ENCODE results near the gene ATAD2B.
"Not testable (repeated sequence)": the region's sequence is repeated elsewhere in the genome, so short reads cannot be mapped to it uniquely, and the experiment has no call there.

The ATAD2B gene

DNA sequence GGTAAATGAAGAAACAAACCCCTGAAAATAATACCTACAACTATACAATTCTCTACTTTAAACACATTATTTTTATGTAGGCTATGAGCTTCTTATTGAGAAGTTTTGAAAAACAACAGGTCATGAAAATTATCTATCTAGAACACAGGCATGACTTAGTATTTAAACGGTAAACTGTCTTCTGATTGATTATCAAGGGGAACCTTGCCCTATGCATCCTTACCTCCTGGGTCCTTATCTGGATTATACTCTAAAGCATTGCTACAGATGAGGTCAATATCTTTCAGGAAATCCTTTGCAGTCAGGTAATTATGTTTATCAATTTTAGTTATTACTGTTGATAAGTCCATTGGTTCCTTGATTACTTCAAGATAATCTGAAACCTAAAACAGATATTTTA lies 144.3 kb downstream of the ATAD2B start:
- no peak for DNase-seq

DNA sequence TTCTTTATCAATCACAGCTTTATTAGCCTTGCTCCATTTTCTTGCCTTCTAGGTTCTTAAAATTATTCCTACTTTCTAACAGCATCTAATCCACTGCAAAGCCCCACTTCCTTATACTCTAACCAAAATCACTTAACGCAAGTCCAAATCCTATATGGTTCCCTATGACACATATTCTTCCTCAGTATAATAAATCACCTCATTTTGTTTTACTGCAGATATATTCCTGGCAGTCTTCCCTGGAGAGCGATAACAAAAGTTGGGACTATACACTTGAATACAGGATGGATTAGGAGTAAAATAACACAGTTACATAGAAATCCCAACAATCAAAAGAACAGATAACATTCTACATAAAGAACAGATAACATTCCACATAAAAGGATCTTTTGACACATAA lies 144.8 kb downstream of the ATAD2B start:
- no peak for DNase-seq

DNA sequence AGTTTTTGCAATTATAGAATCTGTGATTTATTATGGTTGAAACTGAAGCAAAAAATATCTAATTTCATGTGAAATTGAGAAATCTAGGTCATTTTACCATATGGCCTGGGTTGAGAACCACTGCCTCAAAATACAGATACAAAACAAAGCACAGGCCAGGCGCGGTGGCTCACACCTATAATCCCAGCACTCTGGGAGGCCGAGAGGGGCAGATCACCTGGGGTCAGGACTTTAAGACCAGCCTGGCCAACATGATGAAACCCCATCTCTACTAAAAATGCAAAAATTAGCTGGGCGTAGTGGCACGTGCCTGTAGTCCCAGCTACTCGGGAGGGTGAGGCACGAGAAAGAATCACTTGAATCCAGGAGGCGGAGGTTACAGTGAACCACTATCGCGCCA lies 146.5 kb downstream of the ATAD2B start:
- not testable (repeated sequence) for DNase-seq

DNA sequence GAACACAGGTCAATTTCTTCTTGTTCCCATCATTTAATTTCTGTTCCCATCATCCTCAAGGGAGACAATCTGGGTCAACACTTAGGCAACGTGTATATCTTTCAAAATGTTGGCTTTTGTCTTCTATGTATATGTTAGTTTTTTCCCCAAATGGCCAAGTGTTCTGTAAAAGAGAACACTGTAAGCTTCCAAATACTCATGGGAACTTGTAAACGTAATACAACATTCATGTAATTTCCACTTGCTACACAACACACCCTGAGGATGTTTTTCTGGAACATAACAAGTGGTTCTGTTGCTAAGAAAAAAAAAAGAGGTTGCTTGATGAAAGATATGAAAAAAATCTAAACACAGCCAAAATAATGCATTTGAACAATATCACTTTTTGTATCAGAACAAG lies 149.1 kb downstream of the ATAD2B start:
- no peak for DNase-seq

DNA sequence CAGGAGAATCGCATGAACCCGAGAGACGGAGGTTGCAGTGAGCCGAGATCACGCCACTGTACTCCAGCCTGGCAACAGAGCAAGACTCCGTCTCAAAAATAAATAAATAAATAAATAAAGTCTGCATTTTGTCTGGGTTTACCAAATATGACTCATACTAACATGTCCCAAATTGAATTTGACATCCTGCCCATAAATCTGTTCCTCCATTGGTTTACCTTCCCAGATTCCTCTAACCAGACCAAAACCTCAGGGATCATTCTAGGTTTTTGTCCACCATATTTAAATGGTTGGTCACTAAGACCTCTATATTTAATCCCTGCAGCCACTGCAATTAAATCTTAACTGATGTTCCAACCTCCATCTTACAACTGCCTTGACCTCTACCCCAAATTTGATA lies 150.9 kb downstream of the ATAD2B start:
- DNase-seq = no peak

DNA sequence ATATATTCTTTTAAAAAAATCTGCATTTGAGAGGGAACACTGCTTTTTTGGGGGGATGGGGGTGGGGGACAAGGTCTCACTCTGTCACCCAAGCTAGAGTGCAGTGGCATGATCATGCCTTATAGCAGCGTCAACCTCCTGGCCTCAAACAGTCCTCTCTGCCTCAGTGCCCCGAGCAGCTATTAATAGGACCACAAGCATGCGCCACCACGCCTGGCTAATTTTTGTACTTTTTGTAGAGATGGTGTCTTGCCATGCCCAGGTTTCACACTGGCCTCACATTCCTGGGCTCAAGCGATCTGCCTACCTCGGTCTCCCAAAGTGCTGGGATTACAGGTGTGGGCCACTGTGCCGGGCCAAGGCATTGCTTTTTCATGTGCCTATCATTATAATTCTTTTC lies 154.2 kb downstream of the ATAD2B start:
- no peak for DNase-seq

DNA sequence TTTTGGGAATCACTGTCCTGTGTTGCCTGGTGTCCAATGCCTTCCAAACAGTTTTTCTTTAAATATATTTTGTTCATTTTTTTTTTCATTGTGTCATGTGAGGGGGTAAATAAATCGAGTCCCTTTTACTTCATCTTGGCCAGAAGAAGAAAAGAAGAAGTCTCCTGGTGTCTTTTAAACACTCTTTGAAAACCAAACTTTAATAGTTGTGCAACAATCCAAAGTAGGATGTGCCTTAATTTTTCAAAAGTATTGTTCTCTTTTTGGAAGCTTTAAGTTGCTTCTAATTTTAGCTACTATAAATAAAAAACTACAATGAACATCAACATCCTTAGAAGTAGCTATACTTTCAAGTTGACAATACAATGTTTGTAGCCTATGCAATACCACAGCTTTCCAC lies 154.9 kb downstream of the ATAD2B start:
- no peak for DNase-seq

DNA sequence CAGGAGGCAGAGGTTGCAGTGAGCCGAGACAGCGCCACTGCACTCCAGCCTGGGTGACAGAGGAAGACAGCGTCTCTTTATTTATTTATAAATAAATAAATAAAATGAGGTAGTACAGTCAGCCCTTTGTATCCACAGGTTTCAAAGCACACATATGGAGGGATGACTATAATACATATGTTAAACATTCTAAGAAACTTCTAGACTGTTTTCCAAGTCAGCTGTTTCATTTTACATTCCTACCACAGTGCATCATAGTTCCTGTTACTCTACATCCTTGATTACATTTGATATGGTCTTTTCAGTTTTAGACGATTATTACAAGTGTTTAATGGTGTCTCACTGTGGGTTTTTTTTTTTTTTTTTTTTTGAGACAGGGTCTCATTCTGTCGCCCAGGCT lies 157.6 kb downstream of the ATAD2B start:
- DNase-seq = no peak

DNA sequence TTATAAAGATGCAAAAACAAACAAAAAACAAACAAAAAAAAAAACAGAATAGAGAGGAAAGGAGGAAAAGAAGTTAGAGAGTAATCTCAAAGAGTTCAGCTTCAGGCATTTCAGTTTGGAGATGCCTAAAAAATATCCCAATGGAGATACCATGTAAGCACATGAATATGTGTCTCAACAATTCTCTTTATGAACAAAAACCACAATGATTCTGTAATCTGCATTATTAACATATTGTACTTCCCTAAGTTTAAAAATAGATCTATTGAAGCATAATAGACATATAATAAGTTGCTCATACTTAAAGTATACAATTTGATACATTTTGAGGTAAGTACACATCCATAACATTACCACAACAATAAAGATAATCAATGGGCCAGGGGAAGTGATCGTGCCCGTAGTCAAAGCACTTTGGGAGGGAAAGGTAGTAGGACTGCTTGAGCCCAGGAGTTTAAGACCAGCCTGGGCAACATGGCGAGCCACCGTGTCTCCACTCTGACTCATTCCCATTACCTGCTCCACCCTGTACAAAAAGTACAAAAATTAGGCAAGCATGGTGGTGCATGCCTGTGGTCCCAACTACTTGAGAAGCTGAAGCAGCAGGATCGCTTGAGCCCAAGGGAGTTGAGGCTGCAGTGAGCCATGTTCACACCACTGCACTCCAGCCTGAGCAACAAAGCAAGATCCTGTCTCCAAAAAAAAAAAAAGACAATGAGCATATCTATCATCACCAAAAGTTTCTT lies 158.9 kb downstream of the ATAD2B start:
- DNase-seq = no peak

DNA sequence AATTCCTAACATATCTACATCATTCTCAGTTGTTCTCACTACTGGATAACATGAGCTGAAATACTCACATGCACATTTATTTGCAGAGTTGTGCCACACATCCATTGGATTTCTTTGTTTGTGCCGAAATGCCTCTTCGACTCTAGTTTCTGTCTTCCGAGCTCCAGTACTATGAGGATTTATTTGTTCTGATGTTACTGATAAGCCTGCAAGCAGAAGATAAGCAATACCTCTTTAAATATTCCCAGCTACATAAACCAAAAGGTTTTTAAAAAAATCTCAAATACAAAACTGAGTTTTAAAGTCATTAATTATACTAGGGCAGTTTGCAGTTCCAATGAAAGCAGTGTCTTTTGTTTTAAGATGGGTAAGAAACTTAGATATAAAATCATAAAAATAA lies 164.8 kb downstream of the ATAD2B start:
- no peak for DNase-seq

DNA sequence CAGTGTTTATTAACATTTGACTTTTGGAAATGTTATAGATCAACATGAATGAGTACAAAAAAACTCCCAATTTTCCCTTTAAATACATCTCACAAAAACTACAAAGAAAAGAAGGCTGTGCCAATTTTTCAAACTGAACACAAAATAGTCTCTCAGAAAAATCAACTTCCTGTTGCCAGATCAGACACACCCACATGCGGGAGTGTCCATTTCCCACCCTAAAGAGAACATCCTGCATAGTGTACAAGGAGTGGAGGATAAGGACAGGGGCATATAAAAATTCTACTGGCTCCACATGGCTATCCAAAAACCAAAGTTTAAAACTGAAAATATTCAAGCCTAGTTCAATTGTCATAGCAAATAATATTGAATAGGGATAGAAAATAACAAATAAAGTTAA lies 165.3 kb downstream of the ATAD2B start:
- no peak for DNase-seq

DNA sequence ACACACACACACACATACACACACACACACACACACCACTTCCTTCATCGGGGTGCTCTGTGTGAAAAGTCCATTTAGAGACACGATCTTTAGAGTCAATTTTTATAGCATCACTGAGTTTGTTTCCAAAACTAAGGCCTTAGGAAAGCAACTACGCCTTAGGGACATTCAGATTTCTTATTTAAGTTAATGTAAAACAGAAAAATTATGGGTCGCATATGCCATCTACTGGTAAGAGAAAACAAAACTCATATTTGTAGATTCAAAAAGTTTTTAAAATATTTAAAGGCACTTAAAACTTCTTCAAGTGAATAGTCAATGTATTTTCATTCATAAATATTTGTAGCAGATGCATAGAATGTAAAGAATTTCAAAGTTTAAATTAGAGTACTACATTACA lies 166.2 kb downstream of the ATAD2B start:
- DNase-seq = no peak

DNA sequence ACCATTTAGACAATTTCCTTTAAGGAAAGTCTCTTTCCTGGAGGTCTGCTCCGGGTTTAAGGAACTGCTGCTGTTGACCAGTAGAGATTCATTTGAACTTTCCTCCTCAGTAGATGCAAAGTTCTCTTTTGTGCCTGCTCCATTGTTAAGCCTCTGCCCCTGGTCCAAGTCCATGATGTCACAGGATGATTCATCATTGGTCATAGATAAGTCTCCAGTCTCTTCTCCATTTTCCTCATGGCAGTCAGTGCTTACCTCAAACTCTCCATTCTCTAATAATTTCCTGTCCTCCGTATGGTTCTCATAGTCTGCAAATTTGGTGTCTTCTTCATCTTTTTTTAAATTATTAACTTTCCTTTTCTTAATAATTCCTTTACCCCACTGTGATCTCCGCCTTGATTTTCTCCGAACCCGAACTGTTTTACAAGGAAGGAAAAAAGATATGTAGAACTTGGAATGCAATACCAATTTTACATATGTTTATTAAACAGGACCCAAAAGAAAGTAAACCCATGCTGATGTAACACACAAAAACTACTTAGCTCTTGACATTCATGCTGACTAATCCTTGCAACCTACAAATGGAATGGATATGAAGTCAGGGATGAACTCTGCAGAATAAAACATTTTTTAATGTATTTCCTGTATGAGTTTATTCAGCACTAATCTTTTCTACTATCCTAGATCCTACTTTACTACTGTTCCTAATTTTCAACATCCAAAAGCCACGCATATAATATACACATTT lies 169.1 kb downstream of the ATAD2B start:
- no peak for DNase-seq

DNA sequence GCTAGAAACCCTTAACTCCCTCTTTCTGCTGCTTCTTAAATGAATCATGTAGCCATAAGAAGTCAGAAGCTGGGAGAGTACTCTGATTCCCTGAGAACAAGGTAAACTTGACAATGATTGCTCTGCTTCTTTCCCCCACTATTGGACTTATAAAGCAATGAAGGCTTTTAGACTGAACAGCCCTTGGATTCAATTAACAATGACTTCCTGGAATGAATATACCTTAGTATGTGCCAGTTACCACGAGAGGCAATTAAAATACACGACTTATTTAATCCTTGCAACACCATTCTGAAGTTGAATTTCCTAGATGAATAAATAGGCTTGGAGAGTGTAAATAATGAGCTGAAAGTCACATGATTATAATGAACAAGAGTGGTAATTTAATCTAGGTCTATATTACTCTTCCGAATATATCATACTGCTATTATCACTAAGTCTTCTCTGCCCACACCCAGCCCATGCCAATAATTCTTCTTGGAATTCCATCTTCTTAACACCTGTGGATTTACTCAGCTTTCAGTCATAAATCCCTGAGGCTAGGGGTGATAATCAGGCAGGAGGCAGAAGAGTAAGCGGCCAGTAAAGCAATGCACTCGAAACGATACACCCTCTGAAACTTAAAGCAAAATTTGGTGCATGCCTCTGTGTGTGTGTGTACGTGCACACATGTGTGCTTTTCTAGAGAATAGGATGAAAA lies 170.2 kb downstream of the ATAD2B start:
- no peak for DNase-seq

DNA sequence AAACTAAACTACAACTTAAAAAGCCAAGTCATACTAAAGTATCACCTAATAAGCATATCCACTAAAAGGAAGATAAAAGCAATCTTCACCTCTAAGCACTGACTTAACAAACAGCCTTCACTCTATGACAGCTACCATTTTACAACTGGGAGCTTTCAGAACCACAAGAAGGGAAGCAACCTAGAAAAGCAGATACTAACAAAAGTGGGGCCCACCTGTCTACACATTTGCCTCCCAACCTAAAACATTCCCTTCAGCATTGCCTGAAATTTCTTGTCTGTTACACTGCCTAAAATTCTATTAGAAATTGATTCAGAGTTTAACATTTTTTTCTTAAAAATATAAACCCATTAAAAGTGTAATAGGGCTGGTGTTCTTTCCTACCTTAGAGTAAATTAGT lies 172.0 kb downstream of the ATAD2B start:
- no peak for DNase-seq

DNA sequence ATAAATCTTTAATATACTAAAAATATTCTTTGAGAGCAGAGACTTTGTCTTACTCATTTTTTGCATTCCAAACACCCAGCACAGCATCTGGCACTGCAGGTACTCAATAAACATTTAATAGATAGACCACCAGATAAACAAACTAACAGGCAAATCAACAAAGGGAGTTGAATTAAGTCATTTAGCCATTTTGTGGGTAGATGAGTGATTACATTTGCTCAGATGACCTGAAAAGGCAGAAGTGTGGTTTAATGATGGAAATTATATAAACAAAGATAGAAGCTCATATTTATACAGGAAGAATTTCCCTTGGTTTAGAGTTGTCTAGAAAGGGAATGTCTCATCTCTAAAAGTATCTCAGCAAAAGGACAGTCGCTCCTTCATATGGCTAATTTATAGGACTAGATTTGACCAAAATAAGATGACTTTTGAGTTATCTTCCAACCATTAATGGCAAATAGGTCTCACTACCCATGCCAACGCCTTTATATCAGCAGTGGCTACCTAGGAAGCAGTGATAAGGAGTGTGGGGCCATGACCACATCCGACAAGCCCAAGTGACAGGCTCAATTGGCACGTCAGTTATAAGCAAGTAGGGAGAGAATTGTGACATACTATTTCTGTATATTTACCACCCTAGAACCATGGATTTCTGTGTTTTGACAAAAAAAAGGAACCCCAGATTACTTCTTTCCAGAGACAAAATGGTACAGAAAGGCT lies 173.5 kb downstream of the ATAD2B start:
- no peak for DNase-seq

DNA sequence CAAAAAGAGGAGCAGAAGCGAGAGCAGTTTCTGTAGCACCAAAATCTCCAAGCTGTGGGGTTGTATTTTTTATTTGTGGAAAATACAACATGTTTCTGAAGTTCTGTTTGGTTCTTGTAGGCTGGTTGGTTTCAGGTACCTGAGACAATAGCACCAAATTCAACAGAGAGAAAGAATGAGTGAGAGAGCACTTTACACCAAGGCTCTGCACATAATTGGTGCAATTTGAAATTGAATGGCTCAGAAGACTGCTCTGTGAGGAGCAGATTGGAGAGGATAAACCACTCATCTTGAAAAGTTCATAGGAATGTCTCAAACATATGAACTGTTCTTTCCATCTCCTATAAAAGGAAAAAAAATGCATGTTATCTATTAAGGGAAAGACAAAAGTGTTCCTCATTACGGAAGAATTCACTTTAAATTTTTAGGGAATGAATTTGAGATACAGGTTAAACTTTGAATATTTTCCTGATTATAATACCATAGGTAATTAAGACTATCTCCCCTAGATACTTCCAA lies 175.1 kb downstream of the ATAD2B start:
- no peak for DNase-seq

DNA sequence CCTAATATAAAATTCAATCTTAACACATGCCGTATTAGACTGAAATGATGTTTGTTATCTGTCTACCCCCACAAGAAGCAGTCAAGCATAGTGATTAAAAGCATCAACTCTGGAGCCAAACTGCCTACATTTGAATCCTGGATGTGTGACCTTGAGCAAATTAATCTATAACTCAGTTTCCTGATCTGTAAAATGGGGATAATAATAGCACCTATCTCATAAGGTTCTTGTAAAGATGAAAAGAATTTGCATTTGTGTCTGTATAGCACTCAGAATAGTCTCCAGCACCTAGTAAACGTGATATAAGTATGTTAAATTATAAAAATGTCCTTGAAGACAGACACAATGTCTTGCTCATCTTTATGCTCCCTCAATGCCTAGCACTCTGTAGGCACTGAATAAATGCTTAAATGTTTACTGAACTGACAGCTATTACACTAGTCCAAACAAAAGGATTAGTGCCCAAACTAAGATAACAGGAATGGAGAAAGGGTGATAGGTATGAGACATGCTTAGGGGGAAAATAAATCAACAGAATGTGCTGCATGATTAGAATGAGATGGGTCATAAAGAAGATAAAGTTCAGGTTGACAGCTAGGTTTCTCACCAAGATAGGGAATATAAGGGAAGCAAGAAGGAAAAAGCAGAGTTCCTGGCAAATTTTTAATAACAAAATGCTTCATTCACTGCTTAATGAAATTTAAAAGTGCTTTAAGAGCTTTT lies 180.6 kb downstream of the ATAD2B start:
- DNase-seq = no peak

DNA sequence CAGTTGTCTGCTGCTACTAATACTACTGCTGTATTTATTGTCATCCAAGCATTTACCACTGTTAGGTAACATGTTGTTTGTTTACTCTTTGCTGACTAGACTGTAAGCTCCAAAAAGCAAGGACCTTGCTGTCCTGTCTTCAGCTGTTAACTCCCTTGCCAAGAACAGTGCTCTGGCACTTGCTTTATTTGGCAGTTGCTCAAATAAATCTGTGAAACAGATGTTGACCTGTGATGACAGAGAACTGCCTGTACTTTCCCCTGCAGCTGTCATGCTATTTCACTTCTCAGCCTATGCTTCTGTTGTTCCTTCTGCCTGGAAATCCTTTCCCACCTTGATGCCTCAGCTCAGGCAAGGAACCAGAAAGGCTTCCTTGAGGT lies 181.2 kb downstream of the ATAD2B start:
- DNase-seq = no peak

DNA sequence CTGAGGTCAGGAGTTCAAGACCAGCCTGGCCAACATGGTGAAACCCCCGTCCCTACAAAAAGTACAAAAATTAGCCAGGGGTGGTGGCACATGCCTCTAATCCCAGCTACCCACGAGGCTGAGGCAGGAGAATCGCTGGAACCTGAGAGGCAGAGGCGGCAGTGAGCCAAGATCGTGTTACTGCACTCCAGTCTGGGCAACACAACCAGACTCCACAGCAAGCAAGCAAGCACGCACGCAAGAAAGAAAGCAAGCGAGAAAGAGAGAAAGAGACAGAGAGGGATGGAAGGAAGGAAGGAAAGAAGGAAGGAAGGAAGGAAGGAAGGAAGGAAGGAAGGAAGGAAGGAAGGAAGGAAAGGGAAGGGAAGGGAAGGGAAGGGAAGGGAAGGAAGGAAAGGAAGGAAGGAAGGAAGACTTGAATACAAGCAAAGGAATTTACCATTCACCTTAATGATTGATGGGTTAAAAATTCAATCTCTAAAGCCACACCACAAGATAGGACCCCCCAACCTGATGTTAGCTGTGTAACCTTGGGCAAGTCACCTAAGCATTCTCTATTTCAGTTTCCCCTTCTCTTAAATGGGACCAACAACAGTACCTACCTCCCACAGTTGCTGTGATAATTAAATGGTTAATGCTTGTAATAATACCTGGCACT lies 181.7 kb downstream of the ATAD2B start:
- no peak for DNase-seq

DNA sequence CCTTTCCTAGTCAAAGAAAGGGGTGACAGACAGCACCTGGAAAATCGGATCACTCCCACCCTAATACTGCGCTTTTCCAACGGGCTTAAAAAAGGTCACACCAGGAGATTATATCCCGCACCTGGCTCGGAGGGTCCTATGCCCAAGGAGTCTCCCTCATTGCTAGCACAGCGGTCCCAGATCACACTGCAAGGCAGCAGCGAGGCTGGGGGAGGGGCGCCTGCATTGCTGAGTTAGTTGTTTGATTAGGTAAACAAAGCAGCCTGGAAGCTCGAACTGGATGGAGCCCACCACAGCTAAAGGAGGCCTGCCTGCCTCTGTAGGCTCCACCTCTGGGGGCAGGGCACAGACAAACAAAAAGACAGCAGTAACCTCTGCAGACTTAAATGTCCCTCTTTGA lies 190.1 kb downstream of the ATAD2B start:
- not testable (repeated sequence) for DNase-seq

DNA sequence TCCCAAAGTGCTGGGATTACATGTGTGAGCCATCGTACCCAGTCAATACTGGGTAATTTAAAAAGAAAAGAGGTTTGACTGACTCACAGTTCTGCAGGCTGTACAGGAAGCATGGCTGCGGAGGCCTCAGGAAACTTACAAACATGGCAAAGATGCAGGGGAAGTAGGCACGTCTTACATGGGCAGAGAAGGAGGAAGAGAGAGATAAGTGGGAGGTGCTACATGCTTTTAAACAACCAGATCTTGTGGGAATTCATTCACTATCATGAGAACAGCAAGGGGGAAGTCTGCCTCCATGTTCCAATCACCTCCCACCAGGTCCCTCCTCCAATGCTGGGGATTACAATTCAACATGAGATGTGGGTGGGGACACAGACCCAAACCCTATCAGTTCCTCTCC lies 192.5 kb downstream of the ATAD2B start:
- no peak for DNase-seq
